Urinary bladder (tissue), 4 donors: Measurements from ENCODE around the gene GPA33. TPM values are rescaled to one million over a fixed set of nuclear protein-coding genes. Genes with fewer than 3 reads are reported as not detected.

ENCODE experiments used
- DNase-seq: peaks from one replicate; pipeline ENCODE4 v3.0.0-alpha.2; 2015; ENCODE audit errors: extremely low spot score
- H3K27ac ChIP-seq: one replicate; pipeline ENCODE4 v1.5.1; 2013; ENCODE audit warnings: low read depth, mild to moderate bottlenecking, moderate library complexity
- H3K36me3 ChIP-seq: one replicate; pipeline ENCODE4 v1.6.1; 2013; ENCODE audit warnings: mild to moderate bottlenecking, moderate library complexity; ENCODE audit not compliant: insufficient read depth
- H3K4me1 ChIP-seq: one replicate; pipeline ENCODE4 v1.6.1; 2013; ENCODE audit warnings: mild to moderate bottlenecking, moderate library complexity; ENCODE audit not compliant: insufficient read depth
- H3K4me3 ChIP-seq: one replicate; pipeline ENCODE4 v1.5.1; 2013; ENCODE audit warnings: low read depth, low read length
- WGBS: extraction: QIAGEN DNeasy Blood & Tissue Kit; methylation state at CpG from one replicate; pipeline ENCODE4 v1.1.7; 2013; 5-methylcytosine and 5-hydroxymethylcytosine counted together
- polyA plus RNA-seq: library from polyadenylated mRNA; stranded (reverse); fragments of 200-250 nt; gene quantifications from one replicate; pipeline ENCODE4 v1.2.3, GENCODE V29; 2013
- total RNA-seq: library from RNA; depleted of rRNA; stranded (reverse); fragments of >200 nt; gene quantifications from one replicate; pipeline ENCODE4 v1.2.3, GENCODE V29; 2014
- donor health status: healthy with polysubstance abuse.
- donor health status: healthy.

GPA33 gene
- total and polyA plus RNA-seq, 2 donors, result 0.08 TPM; not detected in 1

DNA sequence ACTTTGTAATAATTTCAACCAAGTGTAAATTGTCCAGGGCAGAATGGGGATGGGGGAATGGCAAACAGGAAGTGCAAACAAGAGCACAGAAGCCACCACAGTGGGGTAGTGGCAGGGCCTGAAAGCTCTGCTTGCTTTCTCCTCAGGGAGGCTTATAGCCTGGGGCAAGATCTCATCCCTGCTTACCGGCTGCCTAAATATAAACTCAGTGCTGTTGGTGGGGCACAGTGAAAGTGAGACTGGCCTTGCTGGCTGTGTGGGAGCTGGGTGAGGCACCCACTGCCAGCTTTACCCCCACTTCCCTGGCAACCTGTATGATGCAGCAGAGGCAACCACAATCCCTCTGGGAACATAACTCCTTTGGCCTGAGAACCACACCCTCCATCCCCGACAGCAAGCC lies 18.9 kb upstream of the GPA33 start:
- Histone ChIP-seq H3K36me3 (no peaks in the 10 kb centered on the region), H3K4me3 (no peak overlapping the region), H3K4me1 (no peaks in the 10 kb centered on the region), H3K27ac (no peak overlapping the region)
- 38% methylated on average over 2 of the region's 2 CpGs for WGBS
- no peak for DNase-seq

DNA sequence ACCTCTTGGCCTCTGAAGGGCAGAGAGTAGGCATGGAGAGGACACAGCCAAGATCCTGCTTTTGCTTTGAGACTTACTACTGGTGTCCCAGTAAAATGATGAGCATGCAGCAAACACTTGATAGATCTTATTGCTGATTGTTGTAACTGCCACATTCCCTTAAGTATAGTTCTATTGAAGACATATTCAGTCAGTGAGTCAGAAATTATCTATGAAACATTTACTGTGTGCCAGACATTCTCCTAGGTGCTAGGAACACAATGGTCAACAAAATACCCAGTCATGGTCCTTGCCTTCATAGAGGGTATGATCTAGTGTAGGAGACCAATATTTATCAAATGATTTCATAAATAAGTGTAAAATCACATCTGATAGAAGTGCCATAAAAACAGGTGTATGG lies 17.3 kb upstream of the GPA33 start:
- no peak for DNase-seq

DNA sequence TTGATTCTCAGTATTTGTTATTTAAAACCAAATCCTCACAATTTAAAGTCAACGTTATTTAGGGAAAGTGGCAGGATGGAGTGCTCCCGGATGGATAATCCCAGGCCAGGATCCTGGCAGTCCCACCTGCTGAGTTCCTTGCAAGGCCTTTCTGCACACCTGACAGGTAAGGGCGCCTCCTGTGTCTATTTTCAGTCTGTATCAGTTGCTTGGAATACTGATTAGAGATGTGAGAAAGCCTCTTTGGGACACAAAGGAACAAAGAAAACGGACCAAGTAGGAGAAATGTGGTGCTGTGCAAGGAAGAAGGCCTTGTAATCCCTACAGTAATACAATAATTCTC lies 15.9 kb upstream of the GPA33 start:
- 72% methylated on average over 4 of the region's 4 CpGs for WGBS
- Histone ChIP-seq H3K27ac (no peak overlapping the region), H3K36me3 (no peaks in the 10 kb centered on the region), H3K4me3 (no peak overlapping the region), H3K4me1 (no peaks in the 10 kb centered on the region)
- no peak for DNase-seq

More for the DNA sequence above, 17.3 kb upstream of the GPA33 start:
- Histone ChIP-seq H3K4me3 (no peak overlapping the region), H3K36me3 (no peaks in the 10 kb centered on the region), H3K4me1 (no peaks in the 10 kb centered on the region), H3K27ac (no peak overlapping the region)

GRCh38 chr1:167105271-167106118 lies 15.3 kb upstream of the GPA33 start:
- no peak overlapping the region for H3K4me3 ChIP-seq
- H3K36me3 ChIP-seq, result no peaks in the 10 kb centered on the region
- WGBS, result 17% methylated on average over 12 of the region's 12 CpGs
- DNase-seq, result no peak
- H3K27ac ChIP-seq, result no peak overlapping the region
- H3K4me1 ChIP-seq, result no peaks in the 10 kb centered on the region

GRCh38 chr1:167104256-167104633 lies 14.1 kb upstream of the GPA33 start:
- H3K4me1 ChIP-seq, result no peaks in the 10 kb centered on the region
- H3K36me3 ChIP-seq, result no peaks in the 10 kb centered on the region
- no peak overlapping the region for H3K4me3 ChIP-seq
- 72% methylated on average over 6 of the region's 6 CpGs for WGBS
- DNase-seq, result no peak
- H3K27ac ChIP-seq, result no peak overlapping the region

GRCh38 chr1:167102906-167103573 lies 12.9 kb upstream of the GPA33 start:
- Histone ChIP-seq H3K4me1 (no peaks in the 10 kb centered on the region), H3K27ac (no peak overlapping the region), H3K4me3 (no peak overlapping the region), H3K36me3 (no peaks in the 10 kb centered on the region)
- WGBS, result 70% methylated on average over 5 of the region's 5 CpGs
- DNase-seq, result no peak

GRCh38 chr1:167101754-167102153 lies 11.6 kb upstream of the GPA33 start:
- H3K4me3 ChIP-seq, result no peak overlapping the region
- H3K36me3 ChIP-seq, result no peaks in the 10 kb centered on the region
- no peak for DNase-seq
- 90% methylated on average over 2 of the region's 2 CpGs for WGBS
- H3K4me1 ChIP-seq, result no peaks in the 10 kb centered on the region
- no peak overlapping the region for H3K27ac ChIP-seq

DNA sequence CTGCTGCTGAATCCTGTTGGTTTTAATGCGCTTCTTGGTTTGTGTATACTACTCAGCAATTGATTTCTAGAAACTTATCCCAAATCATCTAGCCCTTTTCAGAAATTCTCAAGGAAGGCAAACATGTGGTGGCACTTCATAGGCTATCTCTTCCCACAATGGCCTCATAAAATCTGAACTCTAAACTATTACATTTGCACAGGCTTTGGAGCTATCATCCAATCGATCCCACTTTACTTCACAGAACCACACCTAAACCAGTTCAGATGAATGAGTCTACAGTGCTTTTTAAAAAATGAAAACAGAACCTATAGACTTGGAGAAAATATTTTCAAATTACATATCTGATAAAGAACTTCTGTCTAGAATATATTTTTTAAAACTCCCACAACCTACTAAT lies 10.6 kb upstream of the GPA33 start:
- WGBS, result 88% methylated on average over 2 of the region's 2 CpGs
- no peak for DNase-seq
- H3K4me3 ChIP-seq, result no peak overlapping the region
- H3K4me1 ChIP-seq, result no peaks in the 10 kb centered on the region
- H3K27ac ChIP-seq, result no peak overlapping the region
- no peaks in the 10 kb centered on the region for H3K36me3 ChIP-seq

DNA sequence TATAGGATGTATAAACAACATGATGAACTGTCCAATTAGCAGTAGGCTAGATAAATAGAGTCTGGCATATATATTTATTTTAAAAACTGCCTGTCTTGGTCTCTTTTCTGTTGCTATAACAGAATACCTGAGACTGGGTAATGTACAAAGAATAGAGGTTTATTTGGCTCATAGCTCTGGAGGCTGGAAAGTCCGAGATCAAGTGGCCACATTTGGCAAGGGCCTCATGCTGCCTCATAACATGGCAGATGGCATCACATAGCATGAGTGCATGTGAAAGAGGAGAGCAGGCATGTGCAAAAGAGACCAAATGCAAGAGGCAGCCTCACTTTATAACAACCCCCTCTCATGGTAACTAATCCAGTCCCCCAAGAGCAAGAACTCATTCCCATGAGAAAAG lies 9.7 kb upstream of the GPA33 start:
- WGBS, result 82% methylated on average over 1 of the region's 1 CpG
- H3K36me3 ChIP-seq, result no peaks in the 10 kb centered on the region

DNA sequence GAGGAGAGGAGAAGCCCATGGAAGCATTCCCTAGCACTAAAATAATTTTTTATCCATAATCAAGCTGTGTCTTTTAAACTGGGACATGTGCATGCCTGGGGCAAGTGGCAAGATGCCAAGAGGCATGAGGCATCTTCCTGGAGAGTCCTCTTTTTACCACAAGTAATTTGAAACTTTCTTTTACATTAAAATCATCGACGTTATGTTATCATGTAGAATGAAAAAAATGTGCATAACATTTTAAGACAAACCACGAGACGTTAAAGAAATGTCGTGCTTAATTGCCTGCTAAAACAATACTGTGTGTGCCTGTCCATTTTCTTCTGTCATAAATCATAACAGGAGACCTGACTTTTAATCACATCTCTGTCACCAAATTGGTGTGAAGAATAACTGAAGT lies 5.2 kb upstream of the GPA33 start:
- Histone ChIP-seq H3K4me3 (no peak overlapping the region), H3K27ac (no peak overlapping the region), H3K4me1 (no peaks in the 10 kb centered on the region), H3K36me3 (no peaks in the 10 kb centered on the region)
- WGBS, result 18% methylated on average over 5 of the region's 5 CpGs
- DNase-seq, result no peak

More for the DNA sequence above, 9.7 kb upstream of the GPA33 start:
- Histone ChIP-seq H3K4me1 (no peaks in the 10 kb centered on the region), H3K27ac (no peak overlapping the region), H3K4me3 (no peak overlapping the region)
- no peak for DNase-seq

- H3K36me3 ChIP-seq, result no peaks in the 10 kb centered on the region
- H3K4me3 ChIP-seq, result no peak overlapping the region
- no peaks in the 10 kb centered on the region for H3K4me1 ChIP-seq
- no peak overlapping the region for H3K27ac ChIP-seq
- no peak for DNase-seq
- WGBS, result 87% methylated on average over 8 of the region's 8 CpGs
Observed at GRCh38 chr1:167094690-167095089, 4.5 kb upstream of the GPA33 start.

- Histone ChIP-seq H3K27ac (no peak within 1 kb of the TSS), H3K36me3 (no peaks in the 10 kb centered on the region), H3K4me3 (no peak within 1 kb of the TSS), H3K4me1 (no peaks in the 10 kb centered on the region)
- DNase-seq, result no peak
- WGBS, result 58% methylated on average over 8 of the region's 8 CpGs
Observed at GRCh38 chr1:167093846-167094516, 3.8 kb upstream of the GPA33 start, which contains the start of gene STYXL2. Gene STYXL2, plus strand, starts transcription at chr1:167094075. Its CDS starts 775 bp downstream, at chr1:167094850.

- Histone ChIP-seq H3K4me3 (no peak overlapping the region), H3K4me1 (no peaks in the 10 kb centered on the region), H3K36me3 (no peaks in the 10 kb centered on the region), H3K27ac (no peak overlapping the region)
- DNase-seq, result no peak
- WGBS, result 53% methylated on average over 1 of the region's 1 CpG
Observed at GRCh38 chr1:167092653-167093052, 2.5 kb upstream of the GPA33 start.

DNA sequence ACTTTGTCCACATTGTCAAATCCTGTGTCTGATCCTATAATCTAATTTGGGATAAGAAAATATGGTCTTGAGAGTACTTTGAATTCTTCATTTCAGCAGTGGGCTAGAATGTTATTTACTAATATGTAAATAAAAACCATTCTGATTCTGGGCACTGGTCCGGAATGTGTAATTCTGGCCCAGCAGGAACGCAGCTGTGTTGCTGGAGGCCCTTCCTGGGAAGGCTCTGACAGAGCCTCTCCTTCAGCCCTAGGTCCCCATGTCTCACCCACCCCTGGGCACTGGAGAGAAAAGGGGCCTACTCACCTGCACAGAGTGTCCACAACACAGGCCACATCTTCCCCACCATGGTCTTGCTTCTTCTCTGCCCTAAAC lies 251 bp downstream of the GPA33 start:
- no peak overlapping the region for H3K4me3 ChIP-seq
- H3K27ac ChIP-seq, result no peak overlapping the region
- no peaks in the 10 kb centered on the region for H3K36me3 ChIP-seq
- no peak for DNase-seq
- no peaks in the 10 kb centered on the region for H3K4me1 ChIP-seq
- 81% methylated on average over 2 of the region's 2 CpGs for WGBS
